ENCODE data around the gene YTHDC2. TPM values are rescaled to one million over a fixed set of nuclear protein-coding genes. Genes with fewer than 3 reads are reported as not detected.

The YTHDC2 gene
- total and polyA plus RNA-seq, 5 experiments from 2014 or later, result 6.1 to 48.8 (median 9.9) TPM

DNA sequence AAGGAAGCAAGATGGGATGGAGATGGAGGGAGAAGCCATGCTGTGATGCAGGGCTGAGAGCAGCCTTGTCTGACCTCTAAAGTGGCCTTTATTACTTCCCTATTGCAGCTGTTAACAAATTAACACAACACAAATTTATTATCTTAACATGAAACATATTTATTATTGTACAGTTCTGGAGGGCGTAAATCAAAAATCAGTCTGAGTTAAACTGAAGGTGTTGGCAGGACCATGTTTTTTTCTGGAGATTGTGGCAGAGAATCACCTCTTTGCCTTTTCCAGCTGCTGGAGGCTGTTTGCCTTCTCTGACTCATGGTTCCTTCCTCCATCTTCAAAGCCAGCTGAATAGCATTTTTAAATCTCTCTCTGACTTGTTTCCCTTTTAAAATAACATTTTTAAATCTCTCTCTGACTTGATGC lies 18.1 kb upstream of the YTHDC2 start:
- no peak for ATAC-seq
- H3K9me3 Mint-ChIP-seq, result peaks cover 5 to 30% (median 16%) of the 10 kb centered on the region in 9 donors
- H3K27me3 Mint-ChIP-seq, result peaks cover 26 to 58% (median 32%) of the 10 kb centered on the region in 5 donors

DNA sequence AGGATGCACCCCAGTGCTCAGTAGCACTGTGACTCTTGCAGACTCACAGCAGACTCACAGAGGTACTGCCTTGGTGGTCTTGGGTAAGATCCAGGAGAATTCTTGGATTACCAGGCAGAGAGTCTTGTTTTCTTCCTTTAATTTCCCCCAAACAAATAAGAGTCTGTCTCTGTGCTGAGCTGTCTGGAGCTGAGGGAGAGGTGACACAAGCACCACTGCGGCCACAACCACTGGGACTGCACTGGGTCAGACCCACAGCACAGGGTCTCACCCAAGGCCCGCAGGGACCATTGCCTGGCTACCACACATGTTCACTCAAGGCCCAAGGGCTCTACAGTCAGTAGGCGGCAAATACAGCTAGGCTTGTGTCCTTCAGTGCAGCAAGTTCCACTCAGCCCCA lies 11.4 kb upstream of the YTHDC2 start:
- Mint-ChIP-seq H3K27me3 (peaks cover 31 to 72% (median 48%) of the 10 kb centered on the region in 5 donors), H3K4me3 (no peak overlapping the region), H3K4me1 (no peaks in the 10 kb centered on the region), H3K36me3 (peaks cover 0 to 18% (median 8%) of the 10 kb centered on the region in 3 donors), H3K27ac (no peak overlapping the region), H3K9me3 (peaks cover 2 to 21% (median 10%) of the 10 kb centered on the region in 9 donors)
- DNase-seq (no peak), ATAC-seq (no peak)
- POLR2A ChIA-PET, result no interaction called here

More for the DNA sequence above, 18.1 kb upstream of the YTHDC2 start:
- Mint-ChIP-seq H3K27ac (no peak overlapping the region), H3K4me1 (no peaks in the 10 kb centered on the region), H3K4me3 (no peak overlapping the region), H3K36me3 (peaks cover 0 to 21% (median 14%) of the 10 kb centered on the region in 3 donors)
- DNase-seq, result no peak
- POLR2A ChIA-PET, result no interaction called here

- Mint-ChIP-seq H3K4me1 (peaks cover 0 to 4% (median 0%) of the 10 kb centered on the region in 4 donors), H3K27me3 (peaks cover 35 to 73% (median 59%) of the 10 kb centered on the region in 5 donors), H3K27ac (no peak overlapping the region), H3K9me3 (peaks cover 2 to 21% (median 10%) of the 10 kb centered on the region in 9 donors), H3K36me3 (peaks cover 0 to 18% (median 8%) of the 10 kb centered on the region in 3 donors), H3K4me3 (no peak overlapping the region)
- POLR2A ChIA-PET, result no interaction called here
- ATAC-seq (no peak), DNase-seq (no peak)
Measured at GRCh38 chr5:113503146-113503545, 10.3 kb upstream of the YTHDC2 start.

DNA sequence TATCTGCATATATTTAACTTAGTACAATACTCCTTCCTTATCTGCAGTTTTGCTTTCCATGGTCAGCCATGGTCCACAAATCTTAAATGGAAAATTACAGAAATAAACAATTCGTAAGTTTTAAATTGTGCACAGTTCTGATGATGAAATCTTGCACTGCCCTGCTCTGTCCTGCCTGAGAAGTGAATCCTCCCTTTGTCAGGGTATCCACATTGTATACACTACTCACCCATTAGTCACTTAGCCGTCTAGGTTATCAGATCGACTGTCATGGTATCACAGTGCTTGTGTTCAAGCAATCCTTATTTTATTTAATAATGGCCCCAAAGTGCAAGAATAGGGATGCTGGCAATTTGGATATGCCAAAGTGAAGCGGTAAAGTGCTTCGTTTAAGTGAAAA lies 8.3 kb upstream of the YTHDC2 start:
- peaks cover 0 to 17% (median 10%) of the 10 kb centered on the region in 9 donors for H3K9me3 Mint-ChIP-seq
- peaks cover 0 to 4% (median 0%) of the 10 kb centered on the region in 4 donors for H3K4me1 Mint-ChIP-seq
- POLR2A ChIA-PET, result no interaction called here
- ATAC-seq, result no peak
- peaks cover 0 to 14% (median 8%) of the 10 kb centered on the region in 3 donors for H3K36me3 Mint-ChIP-seq
- no peak for DNase-seq
- H3K4me3 Mint-ChIP-seq, result no peak overlapping the region
- peaks cover 33 to 74% (median 69%) of the 10 kb centered on the region in 5 donors for H3K27me3 Mint-ChIP-seq
- H3K27ac Mint-ChIP-seq, result no peak overlapping the region

- H3K9me3 Mint-ChIP-seq, result no peaks in the 10 kb centered on the region
- no peak for DNase-seq
- peaks cover 0 to 6% (median 1%) of the 10 kb centered on the region in 4 donors for H3K4me1 Mint-ChIP-seq
- no peak overlapping the region for H3K27ac Mint-ChIP-seq
- H3K36me3 Mint-ChIP-seq, result peaks cover 0 to 2% (median 0%) of the 10 kb centered on the region in 3 donors
- POLR2A ChIA-PET, result no interaction called here
- H3K4me3 Mint-ChIP-seq, result no peak overlapping the region
- H3K27me3 Mint-ChIP-seq, result peaks cover 19 to 57% (median 51%) of the 10 kb centered on the region in 5 donors
- no peak for ATAC-seq
Measured at GRCh38 chr5:113507601-113508000, 5.9 kb upstream of the YTHDC2 start.

GRCh38 chr5:113508756-113509155 lies 4.7 kb upstream of the YTHDC2 start:
- Mint-ChIP-seq H3K4me1 (peaks cover 0 to 13% (median 9%) of the 10 kb centered on the region in 4 donors), H3K9me3 (peaks cover 0 to 2% (median 0%) of the 10 kb centered on the region in 9 donors), H3K36me3 (no peaks in the 10 kb centered on the region), H3K27ac (no peak overlapping the region), H3K27me3 (peaks cover 16 to 48% (median 39%) of the 10 kb centered on the region in 5 donors), H3K4me3 (no peak overlapping the region)
- POLR2A ChIA-PET, result no interaction called here
- no peak for DNase-seq
- ATAC-seq, result no peak

DNA sequence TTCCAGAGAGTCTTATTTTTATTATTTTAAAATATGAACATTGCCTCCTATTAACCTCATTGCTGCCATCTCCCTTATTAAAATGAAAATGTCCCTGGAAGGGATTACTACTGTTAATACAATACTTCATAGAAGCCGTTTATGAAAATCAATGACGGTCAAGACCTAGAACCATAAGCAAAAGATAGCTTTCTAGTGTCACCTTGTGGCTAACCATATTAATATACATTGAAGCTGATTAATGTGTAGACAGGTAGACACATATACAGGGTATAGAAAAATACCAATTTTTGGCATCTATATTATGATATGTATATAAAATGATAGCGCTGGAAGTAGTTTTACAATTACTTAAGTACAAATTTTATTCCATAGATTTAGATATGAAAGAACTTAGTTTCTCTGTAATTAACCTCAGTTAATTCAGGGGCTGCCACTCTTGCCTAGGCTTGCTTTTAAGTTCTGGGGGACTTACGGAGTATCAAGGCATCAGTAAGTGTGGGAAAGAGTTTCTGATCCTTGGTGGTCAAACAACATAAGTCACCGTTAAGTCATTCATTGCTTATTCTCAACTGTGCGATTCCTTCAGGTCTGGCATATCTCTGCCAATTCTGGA lies 2.5 kb upstream of the YTHDC2 start:
- H3K36me3 Mint-ChIP-seq, result peaks cover 0 to 6% (median 0%) of the 10 kb centered on the region in 3 donors
- no peak overlapping the region for H3K4me3 Mint-ChIP-seq
- H3K9me3 Mint-ChIP-seq, result peaks cover 0 to 2% (median 0%) of the 10 kb centered on the region in 9 donors
- no peak for DNase-seq
- peaks cover 15 to 37% (median 33%) of the 10 kb centered on the region in 5 donors for H3K27me3 Mint-ChIP-seq
- H3K4me1 Mint-ChIP-seq, result peaks cover 10 to 30% (median 27%) of the 10 kb centered on the region in 4 donors
- ATAC-seq, result no peak
- H3K27ac Mint-ChIP-seq, result no peak overlapping the region
- POLR2A ChIA-PET, result no interaction called here

DNA sequence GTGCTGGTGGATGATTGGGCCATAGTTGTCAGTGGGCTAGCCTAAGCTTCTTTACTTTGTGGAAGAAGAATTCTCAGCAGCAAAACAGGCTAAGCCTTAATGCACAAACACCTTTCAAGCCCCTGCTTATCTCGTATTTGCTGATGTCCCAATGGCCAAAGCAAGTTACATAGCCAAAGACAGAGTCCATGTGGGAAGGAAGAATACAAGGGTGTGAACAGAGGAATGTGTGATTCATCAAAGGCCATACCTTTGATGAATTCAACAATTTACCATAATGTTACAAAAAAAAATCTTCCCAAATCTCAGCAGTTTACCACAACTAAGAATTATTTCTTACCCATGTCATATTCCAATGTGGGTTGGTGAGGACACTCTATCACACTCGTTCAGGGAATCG lies 1.2 kb upstream of the YTHDC2 start:
- H3K4me3 Mint-ChIP-seq, result peak overlapping the region in 9 of 10 donors; percentile 3 to 97 (median 49)
- DNase-seq (no peak), ATAC-seq (no peak)
- peaks cover 14 to 42% (median 38%) of the 10 kb centered on the region in 4 donors for H3K4me1 Mint-ChIP-seq
- H3K9me3 Mint-ChIP-seq, result peaks cover 0 to 2% (median 0%) of the 10 kb centered on the region in 9 donors
- peaks cover 11 to 33% (median 22%) of the 10 kb centered on the region in 5 donors for H3K27me3 Mint-ChIP-seq
- POLR2A ChIA-PET, result interaction anchor here (2.3 kb wide), 1 partner anchor 13 kb away, joined by 9 read pairs; no protein-coding TSS in a partner anchor
- H3K36me3 Mint-ChIP-seq, result peaks cover 0 to 15% (median 0%) of the 10 kb centered on the region in 3 donors
- H3K27ac Mint-ChIP-seq, result peak overlapping the region in 2 of 10 donors; percentile 54 to 96

- H3K36me3 Mint-ChIP-seq, result peaks cover 0 to 31% (median 7%) of the 10 kb centered on the region in 3 donors
- H3K27ac Mint-ChIP-seq, result peak overlapping the region; percentile 86 to 98 (median 96)
- H3K9me3 Mint-ChIP-seq, result peaks cover 0 to 2% (median 0%) of the 10 kb centered on the region in 9 donors
- POLR2A ChIA-PET, result interaction anchor here (0.9 to 2.3 kb wide), 5 partner anchors 8 to 593 kb away, joined by 3 to 11 read pairs (median 8); partner anchors contain the start of gene DCP2
- H3K27me3 Mint-ChIP-seq, result peaks cover 4 to 15% (median 9%) of the 10 kb centered on the region in 5 donors
- H3K4me1 Mint-ChIP-seq, result peaks cover 15 to 47% (median 46%) of the 10 kb centered on the region in 4 donors
- peak overlapping the region; percentile 87 to 97 (median 92) for H3K4me3 Mint-ChIP-seq
- peak in 1 of 10 donors; percentile 2 for DNase-seq
- ATAC-seq, result no peak
Measured at GRCh38 chr5:113514289-113514635, 768 bp downstream of the YTHDC2 start.

GRCh38 chr5:113518884-113519283 lies 5.4 kb downstream of the YTHDC2 start:
- Mint-ChIP-seq H3K4me3 (no peak overlapping the region), H3K4me1 (peaks cover 19 to 73% (median 64%) of the 10 kb centered on the region in 4 donors), H3K27me3 (no peaks in the 10 kb centered on the region), H3K9me3 (no peaks in the 10 kb centered on the region), H3K27ac (peak overlapping the region in 1 of 10 donors; percentile 11), H3K36me3 (peaks cover 0 to 48% (median 20%) of the 10 kb centered on the region in 3 donors)
- ATAC-seq (no peak), DNase-seq (no peak)
- POLR2A ChIA-PET, result interaction anchor here (0.7 kb wide), 1 partner anchor 139 kb away, joined by 3 read pairs; no protein-coding TSS in a partner anchor

- H3K4me1 Mint-ChIP-seq, result peaks cover 18 to 74% (median 64%) of the 10 kb centered on the region in 4 donors
- H3K36me3 Mint-ChIP-seq, result peaks cover 0 to 48% (median 20%) of the 10 kb centered on the region in 3 donors
- H3K4me3 Mint-ChIP-seq, result no peak overlapping the region
- H3K9me3 Mint-ChIP-seq, result no peaks in the 10 kb centered on the region
- DNase-seq (no peak), ATAC-seq (no peak)
- POLR2A ChIA-PET, result no interaction called here
- H3K27ac Mint-ChIP-seq, result peak overlapping the region in 1 of 10 donors; percentile 41
- H3K27me3 Mint-ChIP-seq, result no peaks in the 10 kb centered on the region
Measured at GRCh38 chr5:113519412-113519811, 5.9 kb downstream of the YTHDC2 start.

- Mint-ChIP-seq H3K4me1 (peaks cover 16 to 75% (median 63%) of the 10 kb centered on the region in 4 donors), H3K9me3 (no peaks in the 10 kb centered on the region), H3K27ac (no peak overlapping the region), H3K36me3 (peaks cover 0 to 48% (median 20%) of the 10 kb centered on the region in 3 donors), H3K4me3 (no peak overlapping the region), H3K27me3 (no peaks in the 10 kb centered on the region)
- POLR2A ChIA-PET, result no interaction called here
- ATAC-seq (no peak), DNase-seq (no peak)
Measured at GRCh38 chr5:113520429-113520828, 6.9 kb downstream of the YTHDC2 start.

GRCh38 chr5:113520899-113521298 lies 7.4 kb downstream of the YTHDC2 start:
- POLR2A ChIA-PET, result no interaction called here

More at GRCh38 chr5:113520899-113521298, 7.4 kb downstream of the YTHDC2 start:
- ATAC-seq, result no peak
- Mint-ChIP-seq H3K4me3 (no peak overlapping the region), H3K27ac (peak overlapping the region in 2 of 10 donors; percentile 8 to 19), H3K36me3 (peaks cover 0 to 44% (median 20%) of the 10 kb centered on the region in 3 donors), H3K4me1 (peaks cover 12 to 75% (median 60%) of the 10 kb centered on the region in 4 donors), H3K9me3 (no peaks in the 10 kb centered on the region), H3K27me3 (no peaks in the 10 kb centered on the region)
- no peak for DNase-seq

Measured in naive thymus-derived CD8-positive, alpha-beta T cell (primary cell).